HG03196 (cell line): Measurements from ENCODE around the gene USP11.
"Not testable (repeated sequence)": the region's sequence is repeated elsewhere in the genome, so short reads cannot be mapped to it uniquely, and the experiment has no call there.

ENCODE experiments used
- ATAC-seq: cut with Tn5 transposase; IDR thresholded peaks from one replicate; pipeline ENCODE4 v1.9.1; 2021; ENCODE audit not compliant: unreplicated experiment

Gene USP11

DNA sequence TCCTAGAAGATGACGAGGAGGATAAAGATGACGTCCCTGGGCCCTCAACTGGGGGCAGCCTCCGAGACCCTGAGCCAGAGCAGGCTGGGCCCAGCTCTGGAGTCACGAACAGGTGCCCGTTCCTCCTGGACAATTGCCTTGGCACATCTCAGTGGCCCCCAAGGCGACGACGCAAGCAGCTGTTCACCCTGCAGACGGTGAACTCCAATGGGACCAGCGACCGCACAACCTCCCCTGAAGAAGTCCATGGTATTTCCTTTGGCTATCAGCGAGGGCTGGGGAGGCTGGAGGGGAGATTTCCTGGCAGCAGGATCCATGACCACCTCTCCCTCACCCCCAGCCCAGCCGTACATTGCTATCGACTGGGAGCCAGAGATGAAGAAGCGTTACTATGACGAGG lies 11.9 kb downstream of the USP11 start:
- ATAC-seq = no peak

DNA sequence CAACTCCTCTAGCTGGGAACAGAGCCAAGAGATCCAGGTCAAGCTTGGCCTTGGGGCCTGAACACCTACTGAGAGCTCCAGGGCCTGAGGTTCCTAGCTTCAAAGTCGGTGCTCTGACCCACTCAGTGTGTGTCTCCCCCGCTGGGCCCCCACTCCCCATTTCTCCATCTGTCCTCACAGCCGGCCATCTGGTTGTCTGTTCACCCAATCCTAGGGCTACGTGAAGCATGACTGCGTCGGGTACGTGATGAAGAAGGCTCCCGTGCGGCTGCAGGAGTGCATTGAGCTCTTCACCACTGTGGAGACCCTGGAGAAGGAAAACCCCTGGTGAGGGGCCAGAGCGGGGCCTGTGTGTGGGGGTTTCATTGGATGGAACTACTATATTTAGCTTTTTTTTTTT lies 12.3 kb downstream of the USP11 start:
- no peak for ATAC-seq

DNA sequence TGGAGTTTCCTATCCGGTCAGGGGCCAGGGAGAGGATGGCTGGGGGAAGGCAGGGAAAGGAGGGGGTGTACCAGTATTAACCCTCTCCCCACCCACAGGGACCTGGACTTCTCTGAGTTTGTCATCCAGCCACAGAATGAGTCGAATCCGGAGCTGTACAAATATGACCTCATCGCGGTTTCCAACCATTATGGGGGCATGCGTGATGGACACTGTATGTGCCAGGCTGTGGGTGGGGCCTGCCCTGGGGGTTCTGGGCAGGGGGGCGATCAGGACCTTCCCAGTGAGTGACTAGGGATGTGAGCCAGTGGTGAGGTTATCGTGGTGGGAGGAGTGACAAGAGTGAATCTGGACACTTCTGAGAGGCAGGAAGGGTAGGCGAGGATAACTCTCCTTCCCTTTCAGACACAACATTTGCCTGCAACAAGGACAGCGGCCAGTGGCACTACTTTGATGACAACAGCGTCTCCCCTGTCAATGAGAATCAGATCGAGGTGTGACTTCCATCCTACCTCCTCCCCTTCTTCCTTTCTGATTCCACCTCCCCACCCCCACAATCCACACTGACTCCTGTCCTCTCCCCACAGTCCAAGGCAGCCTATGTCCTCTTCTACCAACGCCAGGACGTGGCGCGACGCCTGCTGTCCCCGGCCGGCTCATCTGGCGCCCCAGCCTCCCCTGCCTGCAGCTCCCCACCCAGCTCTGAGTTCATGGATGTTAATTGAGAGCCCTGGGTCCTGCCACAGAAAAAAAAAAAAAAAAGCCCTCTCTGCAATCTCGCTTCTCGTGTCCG lies 14.6 kb downstream of the USP11 start:
- ATAC-seq = no peak

DNA sequence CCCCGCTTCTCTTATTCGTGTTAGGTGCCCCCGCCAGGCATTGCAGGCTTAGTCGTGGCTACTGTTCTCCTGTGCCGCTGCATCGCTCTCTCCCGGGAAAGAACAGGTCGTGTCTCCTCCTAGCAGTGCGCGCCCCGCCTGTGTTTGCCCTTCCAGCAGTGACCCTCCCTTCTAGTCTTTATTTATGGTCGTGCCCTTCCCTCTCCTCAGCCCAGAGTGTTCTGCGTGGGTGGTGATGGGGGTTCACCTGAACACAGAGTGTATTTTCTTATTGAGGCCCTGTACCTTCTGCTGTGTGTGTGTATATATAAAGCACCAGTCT lies 15.2 kb downstream of the USP11 start:
- ATAC-seq = no peak

DNA sequence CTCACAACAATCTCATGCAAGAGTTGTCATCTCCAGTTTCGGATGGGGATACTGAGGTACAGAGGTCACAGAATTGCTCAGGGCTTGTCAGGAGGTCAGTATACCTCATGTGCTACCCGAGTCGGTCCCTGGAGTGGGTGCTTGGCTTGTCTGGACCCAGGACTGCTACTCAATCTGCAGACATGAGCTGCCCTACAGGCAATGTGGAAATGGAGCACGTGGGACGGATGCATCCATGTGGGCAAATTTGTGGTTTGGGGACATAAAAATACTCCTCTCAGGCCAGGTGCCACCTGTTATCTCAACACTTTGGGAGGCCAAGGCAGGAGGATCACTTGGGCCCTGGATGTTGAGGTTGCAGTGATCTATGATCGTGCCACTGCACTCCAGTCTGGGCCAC lies 15.8 kb downstream of the USP11 start:
- no peak for ATAC-seq

DNA sequence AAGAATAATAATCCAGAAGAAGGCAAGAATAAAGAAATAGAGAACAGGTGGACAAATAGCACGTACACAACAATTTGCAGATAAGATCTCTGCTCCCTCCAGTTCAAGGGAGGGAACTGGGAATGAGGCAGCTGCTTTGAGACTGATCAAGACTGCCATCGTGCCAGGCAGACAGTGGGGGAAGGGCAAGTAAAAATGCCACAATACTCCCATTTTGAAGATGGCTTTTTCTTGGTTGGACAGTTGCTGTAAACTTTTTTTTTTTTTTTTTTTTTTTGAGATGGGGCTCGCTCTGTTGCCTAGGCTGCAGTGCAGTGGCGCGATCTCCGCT lies 17.2 kb downstream of the USP11 start:
- no peak for ATAC-seq

DNA sequence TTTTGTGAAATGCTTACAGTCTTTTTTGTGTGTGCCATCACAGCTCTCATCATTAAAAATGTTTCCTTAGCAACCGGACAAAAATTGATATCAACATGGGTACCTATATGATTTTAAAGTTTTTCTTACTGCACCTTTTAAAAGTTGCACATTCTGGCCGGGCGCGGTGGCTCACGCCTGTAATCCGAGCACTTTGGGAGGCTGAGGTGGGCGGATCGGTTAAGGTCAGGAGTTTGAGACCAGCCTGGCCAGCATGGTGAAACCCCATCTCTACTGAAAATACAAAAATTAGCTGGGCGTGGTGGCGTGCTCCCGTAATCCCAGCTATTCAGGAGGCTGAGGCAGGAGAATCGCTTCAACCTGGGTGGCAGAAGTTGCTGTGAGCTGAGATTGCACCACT lies 24.8 kb downstream of the USP11 start:
- ATAC-seq = not testable (repeated sequence)

DNA sequence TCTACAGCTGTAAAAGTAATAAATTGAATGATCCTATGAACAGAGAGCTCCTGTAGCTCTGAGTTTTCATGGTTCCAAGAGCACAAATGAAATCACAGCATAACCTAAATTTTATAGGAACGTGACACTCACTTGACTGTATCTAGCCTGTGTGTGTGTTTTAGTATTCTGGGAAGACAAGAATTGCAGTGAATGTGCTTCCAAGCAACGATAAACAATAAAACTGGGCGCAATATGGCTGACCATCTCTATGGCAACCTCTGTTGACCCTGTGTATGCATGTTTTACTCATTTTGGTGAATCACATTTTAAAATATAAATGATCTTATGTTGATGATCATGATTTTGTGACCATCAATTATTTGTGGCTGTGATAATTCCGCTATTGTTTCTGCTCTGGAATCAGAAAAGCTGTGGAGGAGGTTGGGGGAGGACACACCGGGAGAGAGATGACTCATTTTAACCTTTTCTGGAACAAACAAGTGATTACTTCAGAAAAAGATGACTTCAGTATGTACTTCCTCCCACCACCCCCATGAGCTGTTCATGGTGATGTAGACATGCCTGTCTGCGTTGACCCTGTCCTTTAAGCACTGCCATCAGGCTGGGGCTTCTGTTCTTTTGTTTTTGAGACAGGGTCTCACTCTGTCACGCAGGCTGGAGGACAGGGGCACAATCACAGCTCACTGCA lies 31.8 kb downstream of the USP11 start:
- no peak for ATAC-seq

DNA sequence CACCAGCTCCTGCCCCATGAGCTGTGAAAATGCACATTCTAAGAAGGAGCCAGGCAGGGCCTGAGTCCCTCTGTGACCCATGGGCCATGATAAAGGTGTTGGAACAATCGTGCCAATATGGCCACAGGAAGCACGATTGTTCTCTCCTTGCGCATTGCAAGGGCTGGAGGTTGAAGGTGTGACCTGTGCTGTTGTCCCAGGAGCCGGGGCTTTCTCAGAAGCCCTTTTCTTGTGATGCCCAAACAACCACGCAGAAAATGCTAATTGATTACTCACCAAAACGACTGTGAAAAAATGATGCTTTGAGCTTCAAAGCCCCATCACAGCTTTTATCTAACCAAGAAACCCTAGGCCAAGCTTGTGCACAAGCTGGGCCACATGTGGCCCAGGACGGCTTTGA lies 33.8 kb downstream of the USP11 start:
- no peak for ATAC-seq

DNA sequence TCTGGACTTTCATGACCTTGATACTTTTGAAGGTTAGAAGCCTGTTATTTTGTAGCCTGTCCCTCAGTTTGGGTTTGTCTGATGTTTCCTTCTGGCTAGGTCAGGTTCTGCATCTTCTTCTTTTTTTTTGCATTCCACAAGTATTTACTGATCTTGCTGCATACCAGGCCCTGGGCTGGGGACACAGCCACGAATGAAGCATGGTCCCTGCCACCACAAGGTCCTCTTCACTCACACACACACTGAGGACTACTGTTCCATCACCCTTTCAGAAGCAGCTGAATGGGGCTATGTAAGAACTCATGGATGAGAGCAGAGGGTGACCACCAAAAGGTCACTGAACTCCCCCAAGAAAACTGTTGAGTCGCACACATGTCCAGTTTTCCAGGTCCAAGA lies 39.2 kb downstream of the USP11 start:
- ATAC-seq = no peak

DNA sequence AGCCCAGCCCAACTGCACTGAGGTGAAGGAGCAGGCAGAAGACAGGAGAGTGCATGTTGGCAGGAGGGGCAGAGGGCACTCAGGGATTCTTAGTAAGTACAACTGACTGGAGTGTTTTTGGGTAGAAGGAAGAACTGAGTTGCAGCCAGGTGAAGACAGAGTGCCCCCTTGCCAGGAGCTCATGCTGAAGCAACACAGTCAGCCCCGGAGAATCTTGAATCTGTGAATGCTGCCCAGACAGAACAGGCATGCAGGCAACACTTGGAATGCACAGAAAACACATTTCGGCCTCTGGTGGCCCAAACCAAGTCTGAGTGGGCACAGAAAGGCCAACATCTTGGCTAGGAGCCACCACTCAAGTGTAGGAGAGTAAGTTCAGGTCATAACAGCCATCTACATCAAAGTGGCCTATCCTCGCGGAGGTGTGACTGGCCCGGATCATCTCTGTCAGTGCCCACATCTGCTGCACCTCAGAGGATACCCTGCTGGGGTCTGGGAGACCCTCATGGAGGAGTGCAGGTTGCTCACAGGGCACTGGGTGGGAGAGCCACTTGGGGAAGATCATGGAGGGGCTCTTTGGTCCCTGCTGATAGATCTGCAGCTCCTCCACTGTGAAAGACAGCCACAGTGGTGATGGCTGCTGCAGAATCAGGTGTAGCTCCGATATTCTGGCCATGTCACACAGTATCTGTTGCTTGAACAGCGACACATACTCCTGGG lies 40.4 kb downstream of the USP11 start:
- no peak for ATAC-seq

DNA sequence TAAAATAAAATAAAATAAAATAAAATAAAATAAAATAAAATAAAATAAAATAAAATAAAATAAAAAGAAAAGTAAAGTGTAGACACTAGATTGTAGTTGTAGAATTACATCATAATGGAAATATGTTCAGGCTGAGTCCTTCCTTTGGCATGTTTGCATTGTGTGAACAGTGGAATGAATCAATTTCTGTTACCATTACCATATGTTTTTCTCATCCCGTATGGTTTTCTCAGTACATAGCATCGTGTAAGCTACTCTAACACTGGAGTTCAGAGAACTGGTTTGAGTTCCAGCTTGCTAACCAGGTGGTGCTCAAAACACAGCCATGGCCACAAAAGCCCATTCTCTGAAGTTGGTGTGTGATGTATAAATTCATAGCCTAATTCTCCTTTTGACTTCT lies 45.9 kb downstream of the USP11 start:
- no peak for ATAC-seq

DNA sequence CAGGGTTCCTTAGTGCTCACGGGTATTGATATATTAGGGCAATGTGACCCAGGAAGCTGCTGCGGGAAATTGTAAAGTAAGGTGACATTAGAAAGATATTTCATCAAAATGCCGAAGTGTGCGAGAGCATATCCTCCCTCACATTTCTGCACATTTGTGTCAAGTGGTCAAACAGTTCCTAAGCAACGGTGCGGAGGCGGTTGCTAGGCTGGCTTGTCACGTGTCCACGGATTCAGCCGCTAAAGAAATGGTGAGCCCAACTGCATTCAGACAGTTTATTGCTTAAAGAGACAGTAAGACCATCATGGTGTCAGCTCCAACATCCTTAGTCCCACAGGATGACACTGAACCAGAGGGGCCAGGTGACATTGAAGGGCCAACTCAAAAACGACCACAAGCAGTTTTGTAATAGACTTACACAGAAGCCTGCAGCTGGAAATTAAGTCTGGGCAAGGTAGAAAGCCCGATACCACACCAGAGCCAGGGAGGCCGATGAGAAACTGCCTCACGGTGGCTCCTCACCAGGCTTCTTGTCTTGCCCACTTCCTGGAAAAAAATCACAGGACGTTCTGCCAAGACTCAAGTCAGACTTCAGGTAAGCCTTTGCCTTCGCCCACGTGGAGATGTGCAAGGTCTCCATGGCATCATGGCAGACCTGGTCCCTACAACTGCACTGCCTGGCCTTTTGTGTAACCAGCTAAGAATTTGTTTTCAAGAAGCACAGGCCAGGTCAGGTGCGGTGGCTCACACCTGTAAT lies 50.4 kb downstream of the USP11 start:
- no peak for ATAC-seq

DNA sequence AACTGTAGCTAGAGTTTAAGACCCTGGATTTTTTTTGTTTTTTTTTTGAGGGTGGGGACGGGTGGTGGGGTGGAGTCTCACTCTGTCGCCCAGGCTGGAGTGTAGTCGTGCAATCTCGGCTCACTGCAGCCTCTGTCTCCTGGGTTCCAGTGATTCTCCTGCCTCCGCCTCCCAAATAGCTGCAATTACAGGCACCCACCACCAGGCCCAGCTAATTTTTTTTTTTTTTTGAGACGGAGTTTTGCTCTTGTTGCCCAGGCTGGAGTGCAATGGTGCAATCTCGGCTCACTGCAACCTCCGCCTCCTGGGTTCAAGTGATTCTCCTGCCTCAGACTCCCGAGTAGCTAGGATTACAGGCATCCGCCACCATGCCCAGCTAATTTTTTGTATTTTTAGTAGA lies 51.8 kb downstream of the USP11 start:
- not testable (repeated sequence) for ATAC-seq

DNA sequence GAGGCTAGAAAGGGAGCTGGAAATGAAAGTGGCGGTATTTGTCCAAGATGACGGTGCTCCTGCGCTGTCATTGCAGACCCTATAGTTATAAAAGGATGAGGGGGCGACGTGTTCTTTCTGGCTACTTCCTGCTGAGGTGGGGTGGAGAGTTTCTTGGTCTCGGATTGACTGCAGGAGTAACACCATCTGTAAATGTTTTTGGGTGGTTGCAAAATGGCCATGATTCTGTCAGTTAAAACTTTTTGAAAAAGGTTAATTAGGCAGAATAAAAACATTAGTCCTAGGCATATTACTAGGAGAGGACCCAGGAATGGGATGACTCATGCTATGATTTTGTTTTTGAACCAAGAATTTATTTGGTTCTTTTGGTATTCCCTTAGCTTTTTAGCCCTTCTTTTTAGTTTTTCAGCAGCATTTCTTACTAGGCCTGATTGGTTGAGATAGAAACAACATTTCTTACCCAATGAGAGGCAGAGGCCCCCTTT lies 53.1 kb downstream of the USP11 start:
- ATAC-seq = no peak

DNA sequence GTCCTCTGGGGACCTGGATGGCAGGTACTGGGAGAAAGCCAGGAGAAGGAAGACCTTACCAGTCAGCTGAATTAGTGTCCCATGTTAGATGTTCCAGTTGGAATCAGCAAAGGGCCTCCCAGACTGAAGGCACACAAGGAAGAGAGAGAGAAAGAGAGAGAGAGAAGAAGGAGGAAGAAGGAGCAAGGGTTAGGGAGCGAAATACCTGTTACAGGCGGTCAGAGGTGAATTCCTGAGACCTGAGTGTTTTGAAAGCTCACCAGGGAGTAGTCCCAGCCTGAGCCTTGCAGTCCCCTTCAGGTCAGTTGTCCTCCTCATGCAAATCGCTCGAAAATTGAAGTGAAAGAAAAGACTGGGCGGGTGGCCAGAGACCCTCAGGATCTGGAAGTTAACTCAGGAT lies 60.3 kb downstream of the USP11 start:
- no peak for ATAC-seq

DNA sequence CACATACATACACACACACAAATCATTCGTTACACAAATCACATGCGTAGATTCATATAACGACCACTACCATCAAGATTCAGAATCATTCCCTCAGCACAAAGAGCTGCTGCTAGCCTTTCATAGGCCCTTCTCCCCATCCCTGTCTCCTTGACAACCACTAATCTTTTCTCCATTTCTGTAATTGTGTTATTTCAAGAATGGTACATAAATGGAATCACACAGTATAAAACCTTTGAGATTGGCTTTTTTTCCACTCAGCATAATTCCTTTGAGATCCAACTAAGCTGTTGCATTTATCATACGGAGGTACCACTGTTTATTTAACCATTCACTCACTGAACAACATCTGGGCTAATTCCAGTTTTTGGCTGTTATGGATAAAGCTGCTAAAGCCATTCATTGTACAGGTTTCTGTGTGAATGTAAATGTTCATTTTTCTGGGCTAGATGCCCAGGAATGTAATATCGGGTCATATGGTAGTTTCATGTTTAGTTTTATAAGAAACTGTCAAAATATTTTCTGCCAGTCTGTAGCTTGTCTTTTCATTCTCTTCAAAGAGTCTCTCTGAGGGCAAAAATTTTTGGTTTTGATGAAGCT lies 64.1 kb downstream of the USP11 start:
- no peak for ATAC-seq

DNA sequence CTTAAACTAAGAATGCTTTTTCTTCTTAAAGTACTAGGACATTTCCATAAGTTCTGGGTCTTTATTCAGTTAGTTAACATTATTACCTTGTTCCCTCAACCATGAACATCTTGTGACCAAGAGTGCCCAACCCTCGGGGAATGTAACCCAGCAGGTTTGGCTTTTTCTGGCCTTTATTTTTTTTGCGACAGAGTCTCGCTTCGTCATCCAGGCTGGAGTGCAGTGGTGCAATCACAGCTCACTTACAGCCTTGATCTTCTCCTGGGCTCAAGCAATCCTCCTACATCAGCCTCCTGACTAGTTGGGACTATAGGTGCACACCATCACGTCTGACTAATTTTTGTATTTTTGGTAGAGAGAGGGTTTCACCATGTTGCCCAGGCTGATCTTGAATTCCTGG lies 65.1 kb downstream of the USP11 start:
- no peak for ATAC-seq
